Activated CD4-positive, alpha-beta T cell treated with anti-CD3 and anti-CD28 coated beads for 36 hours (primary cell): ENCODE results near the gene CDH4. TPM values are rescaled to one million over a fixed set of nuclear protein-coding genes. Genes with fewer than 3 reads are reported as not detected.

Experiments
- ATAC-seq: fragments of 200-7000 bp; cut with Tn5 transposase; one replicate; pipeline ENCODE4 v1.10.0; 2021; ENCODE audit warnings: mild to moderate bottlenecking, moderate library complexity
- CTCF ChIA-PET: fragments of 350-600 bp; sonication (Branson Sonifier 250); formaldehyde crosslinking; loops from one replicate; lab custom pipeline; 2021; ENCODE audit warnings: antibody characterized with exemption; lab: Charles Lee
- POLR2A ChIA-PET: fragments of 350-600 bp; sonication (Branson Sonifier 250); formaldehyde crosslinking; loops from one replicate; lab custom pipeline; 2021; ENCODE audit warnings: antibody characterized with exemption, inconsistent platforms; lab: Charles Lee
- DNase-seq: peaks from one replicate; pipeline ENCODE4 v3.0.0-alpha.2; 2020
- H3K27ac Mint-ChIP-seq: one replicate; pipeline ENCODE4 v1.8.0; 2021; ENCODE audit warnings: mixed read lengths
- H3K27me3 Mint-ChIP-seq: one replicate; pipeline ENCODE4 v1.8.0; 2021; ENCODE audit warnings: mixed read lengths
- H3K36me3 Mint-ChIP-seq: one replicate; pipeline ENCODE4 v1.8.0; 2021; ENCODE audit warnings: low read depth, mixed read lengths
- H3K4me1 Mint-ChIP-seq: one replicate; pipeline ENCODE4 v1.8.0; 2021; ENCODE audit warnings: mixed read lengths
- H3K4me3 Mint-ChIP-seq: one replicate; pipeline ENCODE4 v1.8.0; 2021; ENCODE audit warnings: mild to moderate bottlenecking, moderate library complexity, mixed read lengths
- H3K9me3 Mint-ChIP-seq: one replicate; pipeline ENCODE4 v1.8.0; 2021; ENCODE audit warnings: low read depth, mixed read lengths
- intact Hi-C, 2 experiments: fragments of 100-400 bp; cut with DNase I in 1 of 2; cut with micrococcal nuclease in 1 of 2; formaldehyde crosslinking; loops; one replicate each; pipeline versions ENCODE4 v1.14.2 to v1.15.1; 2022 to 2024; cut with DNase I, micrococcal nuclease
- total RNA-seq, 2 experiments: library from RNA; stranded (reverse); gene quantifications; one replicate each; pipeline ENCODE4 v1.2.3, GENCODE V29; 2021

The CDH4 gene
- total RNA-seq, 2 experiments from 2014 or later: not detected

DNA sequence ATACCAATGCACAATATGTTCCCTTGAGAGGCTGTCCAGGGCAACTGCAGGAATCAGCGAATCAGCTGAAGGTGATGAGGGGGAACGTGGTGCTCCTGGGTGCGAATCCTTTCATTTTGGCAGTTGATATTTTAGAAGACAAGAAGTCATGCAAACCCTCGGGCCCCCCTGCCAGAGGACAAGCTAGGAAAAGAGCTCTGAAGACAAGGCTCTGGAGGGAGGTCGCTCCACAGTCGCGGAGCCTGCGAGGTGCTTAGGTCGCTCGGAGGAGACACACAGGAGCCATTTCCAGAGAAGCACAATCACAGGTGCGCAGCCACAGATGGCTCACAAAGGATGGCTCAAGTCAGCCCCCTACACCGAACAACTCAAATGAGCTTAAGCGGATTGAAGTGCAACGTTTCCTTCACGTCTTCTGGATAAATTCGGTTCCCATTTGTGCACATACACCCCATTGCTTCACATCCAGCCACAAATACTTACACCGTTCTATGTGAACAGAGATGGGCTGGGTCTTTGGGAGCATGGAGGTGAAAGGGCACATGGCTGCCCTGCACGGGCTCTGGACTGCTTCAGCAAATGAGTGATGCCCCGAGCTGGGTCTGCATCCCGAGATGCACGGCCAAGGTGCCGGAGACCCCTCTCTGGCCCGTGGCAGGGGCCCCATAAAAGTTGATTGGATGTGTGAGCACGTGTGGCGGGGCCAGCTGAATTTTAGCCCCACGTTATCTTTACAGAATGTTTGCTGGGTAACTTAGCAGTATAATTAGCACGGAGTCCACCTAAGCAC is 527.3 kb downstream of the CDH4 start:
- ChIA-PET CTCF (no interaction called here), POLR2A (no interaction called here)
- peaks cover 5% of the 10 kb centered on the region for H3K9me3 Mint-ChIP-seq
- intact Hi-C loops: no loop called here
- H3K36me3 Mint-ChIP-seq: no peaks in the 10 kb centered on the region
- H3K27ac Mint-ChIP-seq: no peak overlapping the region
- H3K4me3 Mint-ChIP-seq: no peak overlapping the region
- no peaks in the 10 kb centered on the region for H3K4me1 Mint-ChIP-seq
- DNase-seq (no peak), ATAC-seq (no peak)
- no peaks in the 10 kb centered on the region for H3K27me3 Mint-ChIP-seq

DNA sequence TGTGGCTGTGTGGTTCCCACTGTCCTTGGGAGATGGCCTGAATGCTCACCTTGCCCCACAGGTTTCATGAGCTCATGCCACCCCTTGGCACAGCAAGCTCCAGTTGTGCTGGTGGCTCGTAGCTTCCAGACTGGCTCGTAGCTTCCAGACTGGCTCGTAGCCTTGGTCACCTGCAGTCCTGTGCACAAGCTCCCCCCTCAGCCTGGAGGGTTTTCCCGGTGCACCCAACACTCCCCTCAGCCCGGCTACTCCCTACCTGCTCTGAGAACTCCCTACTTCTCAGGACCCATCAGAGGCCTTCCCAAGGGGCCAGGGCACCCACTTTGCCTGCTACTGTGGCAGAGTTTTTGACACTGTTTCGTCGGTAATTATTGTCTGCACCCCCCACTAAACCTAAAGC is 528.0 kb downstream of the CDH4 start:
- no peak for DNase-seq
- Mint-ChIP-seq H3K27ac (no peak overlapping the region), H3K36me3 (no peaks in the 10 kb centered on the region), H3K27me3 (no peaks in the 10 kb centered on the region), H3K4me1 (no peaks in the 10 kb centered on the region), H3K9me3 (peaks cover 5% of the 10 kb centered on the region), H3K4me3 (no peak overlapping the region)
- CTCF ChIA-PET: no interaction called here
- no peak for ATAC-seq
- intact Hi-C loops: loop anchor here in 1 of 2 experiments (10.0 kb wide), 1 partner anchor 65 kb away; no protein-coding TSS in a partner anchor
- POLR2A ChIA-PET: no interaction called here

DNA sequence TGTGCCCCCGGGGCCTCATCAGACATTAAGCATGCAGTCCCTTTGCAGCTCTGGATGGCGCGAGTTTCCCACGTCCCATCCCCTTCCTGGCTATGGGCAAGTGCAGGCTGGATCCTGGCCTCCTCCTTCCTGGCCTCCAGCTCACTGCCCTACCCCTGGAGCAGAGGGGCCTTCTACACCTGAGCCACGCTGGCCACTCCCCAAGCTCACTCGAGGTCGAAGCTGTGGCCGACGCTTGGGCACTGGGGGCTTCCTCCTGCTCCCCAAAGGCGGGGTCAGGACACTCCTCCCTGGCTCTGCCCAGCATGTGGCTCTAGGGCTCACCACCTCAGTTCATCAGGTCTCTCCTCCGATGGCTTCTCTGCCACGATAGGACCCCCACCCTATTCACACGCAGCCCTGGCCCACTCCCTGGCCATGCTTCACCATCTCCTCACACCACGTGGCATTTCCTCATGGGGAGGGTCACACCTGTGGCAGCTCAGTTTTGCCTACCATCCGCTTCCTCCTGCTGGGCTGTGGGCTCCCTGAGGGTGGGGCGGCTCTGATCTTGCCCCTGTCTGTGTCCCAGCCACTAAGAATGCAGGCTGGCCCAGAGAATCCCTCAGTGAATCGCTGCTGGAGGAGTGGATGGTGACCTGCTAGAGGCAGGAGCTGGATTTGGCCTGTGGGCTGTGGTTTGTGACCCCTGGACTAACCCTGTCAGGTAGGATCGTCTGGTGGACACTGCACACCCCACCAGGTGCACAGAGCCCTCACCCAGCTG is 532.9 kb downstream of the CDH4 start:
- ATAC-seq (no peak), DNase-seq (no peak)
- POLR2A ChIA-PET: no interaction called here
- H3K4me1 Mint-ChIP-seq: no peaks in the 10 kb centered on the region
- H3K9me3 Mint-ChIP-seq: peaks cover 5% of the 10 kb centered on the region
- no peaks in the 10 kb centered on the region for H3K36me3 Mint-ChIP-seq
- CTCF ChIA-PET: no interaction called here
- intact Hi-C loops: loop anchor here in 1 of 2 experiments (10.0 kb wide), 1 partner anchor 60 kb away; no protein-coding TSS in a partner anchor
- no peaks in the 10 kb centered on the region for H3K27me3 Mint-ChIP-seq
- H3K4me3 Mint-ChIP-seq: no peak overlapping the region
- no peak overlapping the region for H3K27ac Mint-ChIP-seq

DNA sequence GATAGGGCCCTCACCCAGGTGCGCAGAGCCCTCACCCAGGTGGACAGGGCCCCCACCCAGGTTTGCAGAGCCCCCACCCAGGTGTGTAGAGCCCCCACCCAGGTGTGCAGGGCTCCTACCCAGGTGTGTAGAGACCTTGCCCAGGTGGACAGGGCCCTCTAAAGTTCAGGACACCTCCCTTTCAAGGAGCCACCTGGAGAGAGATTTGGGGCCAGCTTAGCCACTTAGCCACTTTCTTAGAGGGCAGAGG is 533.4 kb downstream of the CDH4 start:
- DNase-seq (no peak), ATAC-seq (no peak)
- H3K27me3 Mint-ChIP-seq: peaks cover 2% of the 10 kb centered on the region
- H3K4me1 Mint-ChIP-seq: no peaks in the 10 kb centered on the region
- H3K9me3 Mint-ChIP-seq: peaks cover 5% of the 10 kb centered on the region
- no peak overlapping the region for H3K27ac Mint-ChIP-seq
- H3K4me3 Mint-ChIP-seq: no peak overlapping the region
- ChIA-PET POLR2A (no interaction called here), CTCF (no interaction called here)
- intact Hi-C loops: loop anchor here in 1 of 2 experiments (10.0 kb wide), 1 partner anchor 59 kb away; no protein-coding TSS in a partner anchor
- no peaks in the 10 kb centered on the region for H3K36me3 Mint-ChIP-seq

DNA sequence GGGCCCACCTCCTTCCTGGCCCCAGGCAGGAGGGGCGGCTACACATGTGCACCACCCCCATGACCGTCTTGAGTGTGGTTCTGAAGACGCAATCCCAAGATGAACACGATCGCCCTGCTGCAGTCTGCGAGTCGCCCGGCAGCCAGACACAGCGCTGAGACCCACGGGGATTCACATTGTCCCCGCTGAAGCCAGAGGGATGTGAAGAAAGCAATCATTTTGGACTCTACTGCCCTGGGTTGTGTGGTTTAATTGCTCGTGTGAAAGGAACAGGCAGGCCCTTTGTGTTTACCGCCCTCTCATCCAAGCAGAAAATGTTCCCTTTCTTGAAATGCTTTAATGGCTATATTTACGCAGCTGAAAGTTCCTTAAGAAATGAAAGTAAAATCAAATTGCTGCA is 534.2 kb downstream of the CDH4 start:
- no peaks in the 10 kb centered on the region for H3K36me3 Mint-ChIP-seq
- intact Hi-C loops: loop anchor here in 1 of 2 experiments (10.0 kb wide), 1 partner anchor 59 kb away; no protein-coding TSS in a partner anchor

DNA sequence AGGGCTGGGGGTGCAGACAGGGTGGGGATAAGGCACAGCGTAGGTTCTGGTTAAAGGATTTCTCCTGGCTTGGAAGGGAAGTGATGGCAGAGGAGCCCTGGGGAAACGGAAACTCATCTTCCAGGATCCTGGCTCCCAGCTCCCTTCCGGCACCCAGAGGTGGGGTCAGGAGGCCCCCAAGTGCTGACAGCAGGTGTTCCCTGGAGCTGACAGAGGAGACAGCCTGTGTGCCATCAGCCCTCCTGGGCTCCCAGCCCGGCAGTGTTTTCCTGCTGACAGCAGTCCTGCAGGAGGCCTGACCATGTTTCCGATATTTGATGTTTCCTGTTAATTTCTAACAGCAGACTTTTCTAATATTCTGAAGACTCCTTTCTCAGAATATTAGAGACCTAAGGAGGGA is 536.3 kb downstream of the CDH4 start:
- Mint-ChIP-seq H3K4me3 (no peak overlapping the region), H3K27me3 (peaks cover 4% of the 10 kb centered on the region), H3K27ac (no peak overlapping the region), H3K9me3 (no peaks in the 10 kb centered on the region), H3K4me1 (no peaks in the 10 kb centered on the region), H3K36me3 (no peaks in the 10 kb centered on the region)
- ATAC-seq (no peak), DNase-seq (no peak)
- ChIA-PET POLR2A (no interaction called here), CTCF (no interaction called here)
- intact Hi-C loops: loop anchor here in 1 of 2 experiments (10.0 kb wide), 1 partner anchor 56 kb away; no protein-coding TSS in a partner anchor

More for the DNA sequence above, 534.2 kb downstream of the CDH4 start:
- DNase-seq (no peak), ATAC-seq (no peak)
- no peaks in the 10 kb centered on the region for H3K4me1 Mint-ChIP-seq
- peaks cover 5% of the 10 kb centered on the region for H3K9me3 Mint-ChIP-seq
- CTCF ChIA-PET: no interaction called here
- POLR2A ChIA-PET: no interaction called here
- no peak overlapping the region for H3K27ac Mint-ChIP-seq
- no peak overlapping the region for H3K4me3 Mint-ChIP-seq
- peaks cover 2% of the 10 kb centered on the region for H3K27me3 Mint-ChIP-seq

DNA sequence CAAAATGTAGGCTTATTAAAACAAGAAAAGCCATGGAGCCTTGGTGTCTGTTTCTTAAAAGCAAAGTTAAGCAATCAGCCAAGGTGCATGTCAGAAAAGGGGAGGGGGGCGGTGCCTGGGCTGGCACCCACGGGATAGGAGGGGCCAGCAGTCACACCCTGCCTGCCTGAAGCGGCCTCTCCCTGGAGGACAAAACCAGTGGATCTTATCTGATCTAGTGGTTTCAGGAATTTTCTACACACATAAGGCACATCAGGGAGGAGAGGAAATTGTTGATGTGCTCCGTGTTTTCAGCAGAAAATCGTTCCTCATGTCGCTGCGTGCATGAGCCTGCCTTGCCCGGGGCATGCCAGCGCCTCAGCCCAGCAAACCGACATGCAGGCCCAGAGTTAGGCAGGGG is 537.3 kb downstream of the CDH4 start:
- H3K27ac Mint-ChIP-seq: no peak overlapping the region
- no peak for DNase-seq
- intact Hi-C loops: loop anchor here in 1 of 2 experiments (10.0 kb wide), 1 partner anchor 55 kb away; no protein-coding TSS in a partner anchor
- peaks cover 4% of the 10 kb centered on the region for H3K27me3 Mint-ChIP-seq
- H3K9me3 Mint-ChIP-seq: no peaks in the 10 kb centered on the region
- H3K36me3 Mint-ChIP-seq: no peaks in the 10 kb centered on the region
- H3K4me3 Mint-ChIP-seq: no peak overlapping the region
- H3K4me1 Mint-ChIP-seq: no peaks in the 10 kb centered on the region
- ChIA-PET POLR2A (no interaction called here), CTCF (no interaction called here)
- ATAC-seq: no peak

DNA sequence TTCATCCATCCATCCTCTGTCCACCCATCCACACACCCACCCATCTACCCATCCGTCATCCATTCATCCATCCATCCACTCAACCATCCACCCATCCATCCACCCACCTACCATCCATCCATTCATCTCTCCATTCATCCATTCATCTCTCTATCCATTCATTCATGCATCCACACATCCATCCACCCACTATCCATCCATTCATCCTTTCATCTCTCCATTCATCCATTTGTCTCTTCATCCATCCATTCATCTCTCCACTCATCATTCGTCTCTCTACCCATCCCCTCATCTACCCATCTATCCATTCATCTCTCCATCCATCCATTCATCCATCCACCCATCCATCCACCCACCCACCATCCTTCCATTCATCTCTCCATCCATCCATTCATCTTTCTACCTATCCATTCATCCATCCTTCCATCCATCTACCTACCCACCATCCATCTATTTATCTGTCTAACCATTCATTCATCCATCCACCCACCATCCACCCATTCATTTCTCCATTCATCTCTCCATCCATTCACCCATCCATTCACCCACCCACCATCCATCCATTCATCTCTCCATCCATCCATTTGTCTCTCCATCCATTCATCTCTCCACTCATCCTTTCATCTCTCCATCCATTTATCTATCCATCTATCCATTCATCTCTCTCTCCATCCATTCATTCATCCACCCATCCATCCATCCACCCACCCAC is 538.2 kb downstream of the CDH4 start:
- H3K4me1 Mint-ChIP-seq: no peaks in the 10 kb centered on the region
- H3K4me3 Mint-ChIP-seq: no peak overlapping the region
- no peak for ATAC-seq
- POLR2A ChIA-PET: no interaction called here
- H3K27me3 Mint-ChIP-seq: peaks cover 6% of the 10 kb centered on the region
- CTCF ChIA-PET: no interaction called here
- peaks cover 2% of the 10 kb centered on the region for H3K9me3 Mint-ChIP-seq
- no peak overlapping the region for H3K27ac Mint-ChIP-seq
- intact Hi-C loops: no loop called here
- H3K36me3 Mint-ChIP-seq: no peaks in the 10 kb centered on the region
- no peak for DNase-seq

DNA sequence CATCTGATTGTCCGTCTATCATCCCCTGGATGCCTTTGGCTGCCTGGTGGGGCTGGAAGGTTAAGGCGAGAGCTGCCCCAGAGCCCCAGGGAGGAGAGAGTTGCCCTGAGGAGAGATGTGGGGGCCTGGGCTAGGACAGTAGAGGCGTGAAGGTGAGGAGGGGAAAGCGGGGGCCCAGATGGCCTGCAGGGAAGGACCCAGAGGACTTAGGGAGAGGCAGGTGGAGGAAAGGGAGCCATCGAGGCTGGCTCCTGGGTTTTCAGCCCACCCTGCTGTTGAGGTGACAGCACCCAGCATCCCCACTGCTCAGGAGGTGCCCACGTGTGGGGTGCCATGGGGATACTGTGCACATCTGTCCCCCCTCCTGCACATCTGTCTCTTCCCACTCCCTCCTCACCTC is 539.9 kb downstream of the CDH4 start:
- no peak overlapping the region for H3K4me3 Mint-ChIP-seq
- H3K27ac Mint-ChIP-seq: no peak overlapping the region
- ChIA-PET CTCF (no interaction called here), POLR2A (no interaction called here)
- DNase-seq: no peak
- no peak for ATAC-seq
- peaks cover 2% of the 10 kb centered on the region for H3K9me3 Mint-ChIP-seq
- H3K36me3 Mint-ChIP-seq: no peaks in the 10 kb centered on the region
- H3K4me1 Mint-ChIP-seq: no peaks in the 10 kb centered on the region
- intact Hi-C loops: no loop called here
- peaks cover 6% of the 10 kb centered on the region for H3K27me3 Mint-ChIP-seq

DNA sequence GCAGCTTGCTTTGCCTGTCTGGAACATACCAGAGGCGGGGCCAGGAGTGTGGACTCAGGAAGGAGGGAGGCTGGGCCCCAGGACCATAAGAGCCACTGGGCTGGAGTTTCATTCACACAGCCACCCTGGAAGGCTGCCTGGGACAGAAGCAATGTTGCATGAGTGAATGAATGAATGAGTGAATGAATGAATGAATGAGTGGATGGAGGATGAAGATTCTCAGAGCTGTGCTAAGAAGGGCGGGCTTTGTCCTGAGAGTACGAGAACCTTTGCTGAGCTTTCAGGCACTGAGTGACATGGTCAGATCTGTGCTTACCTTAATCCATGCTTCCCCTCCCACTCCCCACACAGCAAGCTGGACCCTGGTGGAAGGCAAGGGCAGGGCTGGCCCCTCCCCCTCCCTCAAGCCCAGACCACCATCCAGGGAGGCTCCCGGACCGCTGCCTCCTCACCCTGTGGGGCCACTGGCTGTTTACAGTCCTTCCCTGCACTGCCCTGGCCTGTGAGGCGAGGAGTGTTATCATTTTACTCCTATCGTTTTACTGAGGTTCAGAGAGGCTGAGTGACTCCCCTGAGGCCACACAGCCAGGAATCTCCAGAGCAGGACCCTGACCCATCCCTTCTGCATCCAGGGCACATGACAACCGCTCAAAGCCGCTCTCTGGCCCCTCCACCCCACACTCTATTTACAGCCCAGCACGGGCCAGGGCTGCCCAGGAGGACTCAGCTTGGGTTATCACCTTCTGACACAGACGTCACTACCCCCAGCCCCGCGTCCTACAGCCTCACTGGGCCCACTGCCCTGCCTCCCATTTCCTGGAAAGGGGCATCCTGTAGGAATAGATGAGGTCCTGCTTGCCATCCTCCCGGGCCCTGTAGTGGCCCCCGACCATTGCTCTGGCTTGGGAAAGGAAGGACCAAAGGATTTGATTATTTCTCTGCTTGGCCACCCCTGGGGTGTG is 543.9 kb downstream of the CDH4 start:
- intact Hi-C loops: no loop called here
- POLR2A ChIA-PET: no interaction called here
- Mint-ChIP-seq H3K27me3 (peaks cover 4% of the 10 kb centered on the region), H3K4me3 (no peak overlapping the region), H3K4me1 (no peaks in the 10 kb centered on the region), H3K27ac (no peak overlapping the region), H3K36me3 (no peaks in the 10 kb centered on the region), H3K9me3 (peaks cover 2% of the 10 kb centered on the region)
- ATAC-seq (no peak), DNase-seq (no peak)
- CTCF ChIA-PET: interaction anchor here (0.7 kb wide), 1 partner anchor 168 kb away, joined by 3 read pairs; no protein-coding TSS in a partner anchor

DNA sequence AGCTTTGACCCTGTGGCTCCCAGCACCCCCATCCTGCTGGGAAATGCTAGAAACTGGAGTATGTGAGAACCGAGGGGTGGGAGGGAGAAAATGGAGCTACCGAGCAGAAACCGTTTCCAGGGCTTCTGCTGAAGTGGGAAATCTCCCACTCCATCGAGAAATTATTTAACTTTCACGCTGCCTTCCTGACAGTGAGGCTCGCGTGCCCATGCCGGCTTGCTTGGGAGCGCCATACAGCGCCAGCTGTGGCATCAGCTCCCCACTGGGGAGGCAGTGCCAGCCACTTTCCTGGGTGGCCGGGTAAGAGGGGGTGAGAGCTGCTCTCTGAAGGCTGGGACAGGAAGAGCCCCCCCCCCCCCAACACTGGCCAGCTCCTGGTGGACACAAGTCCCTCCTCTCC is 544.7 kb downstream of the CDH4 start:
- ATAC-seq (no peak), DNase-seq (no peak)
- CTCF ChIA-PET: interaction anchor here (0.7 kb wide), 1 partner anchor 169 kb away, joined by 3 read pairs; no protein-coding TSS in a partner anchor
- H3K27ac Mint-ChIP-seq: no peak overlapping the region
- peaks cover 2% of the 10 kb centered on the region for H3K9me3 Mint-ChIP-seq
- no peaks in the 10 kb centered on the region for H3K36me3 Mint-ChIP-seq
- POLR2A ChIA-PET: no interaction called here
- H3K4me3 Mint-ChIP-seq: no peak overlapping the region
- H3K4me1 Mint-ChIP-seq: no peaks in the 10 kb centered on the region
- peaks cover 2% of the 10 kb centered on the region for H3K27me3 Mint-ChIP-seq
- intact Hi-C loops: no loop called here
